ENCODE data around the gene NPC2.

NPC2 gene

GRCh38 chr14:74501691-74502090 lies 8.6 kb upstream of the NPC2 start:
- no peak for DNase-seq

GRCh38 chr14:74501135-74501614 lies 8.1 kb upstream of the NPC2 start:
- no peak for DNase-seq

GRCh38 chr14:74500417-74501134 lies 7.5 kb upstream of the NPC2 start:
- DNase-seq = no peak

- DNase-seq = no peak
Observed at GRCh38 chr14:74495356-74495755, 2.3 kb upstream of the NPC2 start.

- DNase-seq = peak; percentile 98 to 100
Observed at GRCh38 chr14:74493343-74494261, 497 bp upstream of the NPC2 start, which contains the start of gene ISCA2. ISCA2 (plus strand) TSS chr14:74493765; CDS start chr14:74493775, 10 bp downstream.

GRCh38 chr14:74491956-74492775 lies 939 bp downstream of the NPC2 start:
- no peak for DNase-seq

- no peak for DNase-seq
Observed at GRCh38 chr14:74490486-74490885, 2.6 kb downstream of the NPC2 start.

- DNase-seq = no peak
Observed at GRCh38 chr14:74488786-74489397, 4.2 kb downstream of the NPC2 start.

GRCh38 chr14:74486164-74486563 lies 6.9 kb downstream of the NPC2 start:
- DNase-seq = no peak

GRCh38 chr14:74483321-74483720 lies 9.8 kb downstream of the NPC2 start:
- DNase-seq = no peak

- no peak for DNase-seq
Observed at GRCh38 chr14:74482571-74482970, 10.5 kb downstream of the NPC2 start.

GRCh38 chr14:74480046-74480445 lies 13.1 kb downstream of the NPC2 start:
- no peak for DNase-seq

GRCh38 chr14:74478996-74479635 lies 14.0 kb downstream of the NPC2 start:
- no peak for DNase-seq

GRCh38 chr14:74476607-74477006 lies 16.5 kb downstream of the NPC2 start:
- DNase-seq = no peak

- DNase-seq = no peak
Observed at GRCh38 chr14:74476107-74476506, 17.0 kb downstream of the NPC2 start.

- no peak for DNase-seq
Observed at GRCh38 chr14:74475678-74476077, 17.4 kb downstream of the NPC2 start.

GRCh38 chr14:74474376-74474775 lies 18.7 kb downstream of the NPC2 start:
- DNase-seq = no peak

GRCh38 chr14:74472601-74473000 lies 20.5 kb downstream of the NPC2 start:
- no peak for DNase-seq

- DNase-seq = no peak
Observed at GRCh38 chr14:74469548-74470518, 23.3 kb downstream of the NPC2 start.

- DNase-seq = no peak
Observed at GRCh38 chr14:74468513-74468912, 24.6 kb downstream of the NPC2 start.

- no peak for DNase-seq
Observed at GRCh38 chr14:74465335-74465734, 27.8 kb downstream of the NPC2 start.
